ENCODE data around the gene RAB8A.

DNA sequence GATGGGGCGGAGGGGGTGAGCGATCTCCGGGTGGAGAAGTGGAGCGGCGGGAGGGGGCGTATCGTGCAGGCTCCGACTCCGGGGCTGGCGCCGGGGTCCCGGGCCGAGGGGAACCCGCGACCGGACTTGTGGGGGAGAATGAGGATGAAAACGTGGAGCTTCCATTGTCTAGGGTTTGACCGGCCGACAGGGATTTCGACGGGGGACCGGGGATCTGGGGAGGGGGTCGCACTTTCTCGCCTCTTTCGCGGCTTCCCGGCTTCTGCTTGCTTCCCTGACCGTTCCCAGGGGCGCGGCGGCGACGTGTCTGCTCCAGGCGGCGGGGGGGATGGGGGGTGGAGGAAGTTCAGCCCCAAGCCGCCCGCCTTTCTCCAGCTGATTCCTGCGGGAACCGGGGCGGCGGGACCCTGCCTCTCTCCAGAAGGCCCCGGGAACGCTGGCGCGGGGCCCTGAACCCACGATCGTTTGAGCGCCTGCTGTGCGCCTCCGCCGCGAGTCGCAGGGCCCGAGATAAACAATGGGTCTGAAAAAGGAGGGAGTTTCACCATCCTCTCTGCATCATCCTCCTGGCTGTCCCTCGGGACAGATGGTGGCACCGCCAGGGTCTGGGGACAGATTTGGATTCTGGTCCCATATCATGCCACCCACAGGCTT is 34.6 kb upstream of the RAB8A start:
- TF ChIP-seq EZH2 (IDR thresholded peaks at IDR 0.05; ENCODE audit: borderline replicate concordance, low read length), result no peak
- no peak for TF ChIP-seq CTCF (IDR thresholded peaks at IDR 0.05; ENCODE audit: low read length)
